Parathyroid adenoma (tissue), 2 donors: ENCODE measurements around the gene ATP1B3.
"Not testable (repeated sequence)": the region's sequence is repeated elsewhere in the genome, so short reads cannot be mapped to it uniquely, and the experiment has no call there.

Experiments
- H2AFZ ChIP-seq: fragments of 300-600 bp; sonication (generic); one replicate; pipeline ENCODE4 v1.7.0; 2017; ENCODE audit warnings: antibody characterized with exemption, mild to moderate bottlenecking
- H3K27ac ChIP-seq: fragments of 300-600 bp; sonication (generic); one replicate; pipeline ENCODE4 v1.7.0; 2017
- H3K27me3 ChIP-seq: fragments of 300-600 bp; sonication (generic); one replicate; pipeline ENCODE4 v1.7.0; 2017; ENCODE audit warnings: low read length; ENCODE audit not compliant: control insufficient read depth, insufficient read depth
- H3K36me3 ChIP-seq: fragments of 300-600 bp; sonication (generic); one replicate; pipeline ENCODE4 v1.7.0; 2017; ENCODE audit warnings: low read length; ENCODE audit not compliant: control insufficient read depth, insufficient read depth
- H3K4me1 ChIP-seq: fragments of 300-600 bp; sonication (generic); one replicate; pipeline ENCODE4 v1.7.0; 2017; ENCODE audit warnings: control low read depth
- H3K4me2 ChIP-seq: fragments of 300-600 bp; sonication (generic); one replicate; pipeline ENCODE4 v1.7.0; 2017; ENCODE audit warnings: low read length
- H3K4me3 ChIP-seq: fragments of 300-600 bp; sonication (generic); one replicate; pipeline ENCODE4 v1.7.0; 2017; ENCODE audit warnings: low read depth, low read length
- H3K79me2 ChIP-seq: fragments of 300-600 bp; sonication (generic); one replicate; pipeline ENCODE4 v1.7.0; 2017; ENCODE audit warnings: control low read depth
- H3K9ac ChIP-seq: fragments of 300-600 bp; sonication (generic); one replicate; pipeline ENCODE4 v1.7.0; 2017; ENCODE audit warnings: mild to moderate bottlenecking
- H3K9me3 ChIP-seq: fragments of 300-600 bp; sonication (generic); one replicate; pipeline ENCODE4 v1.7.0; 2017; ENCODE audit warnings: low read length; ENCODE audit not compliant: control insufficient read depth
- TF ChIP-seq, protein P1 (sequence below): fragments of 300-600 bp; sonication (generic); IDR thresholded peaks from one replicate; pipeline ENCODE4 v1.7.0; 2017; ENCODE audit warnings: antibody characterized with exemption, mild to moderate bottlenecking
- donor health status: primary hyperparathyroidism.

Gene ATP1B3

GRCh38 chr3:141971571-141971970, 95.1 kb downstream of the ATP1B3 start:
- Histone ChIP-seq H3K4me3 (no peak overlapping the region), H3K36me3 (no peaks in the 10 kb centered on the region), H2AFZ (no peak overlapping the region), H3K9me3 (no peaks in the 10 kb centered on the region), H3K4me2 (no peak overlapping the region), H3K4me1 (no peaks in the 10 kb centered on the region), H3K27me3 (no peaks in the 10 kb centered on the region), H3K79me2 (no peaks in the 10 kb centered on the region), H3K27ac (no peak overlapping the region), H3K9ac (no peak overlapping the region)
- TF ChIP-seq, protein P1, sequence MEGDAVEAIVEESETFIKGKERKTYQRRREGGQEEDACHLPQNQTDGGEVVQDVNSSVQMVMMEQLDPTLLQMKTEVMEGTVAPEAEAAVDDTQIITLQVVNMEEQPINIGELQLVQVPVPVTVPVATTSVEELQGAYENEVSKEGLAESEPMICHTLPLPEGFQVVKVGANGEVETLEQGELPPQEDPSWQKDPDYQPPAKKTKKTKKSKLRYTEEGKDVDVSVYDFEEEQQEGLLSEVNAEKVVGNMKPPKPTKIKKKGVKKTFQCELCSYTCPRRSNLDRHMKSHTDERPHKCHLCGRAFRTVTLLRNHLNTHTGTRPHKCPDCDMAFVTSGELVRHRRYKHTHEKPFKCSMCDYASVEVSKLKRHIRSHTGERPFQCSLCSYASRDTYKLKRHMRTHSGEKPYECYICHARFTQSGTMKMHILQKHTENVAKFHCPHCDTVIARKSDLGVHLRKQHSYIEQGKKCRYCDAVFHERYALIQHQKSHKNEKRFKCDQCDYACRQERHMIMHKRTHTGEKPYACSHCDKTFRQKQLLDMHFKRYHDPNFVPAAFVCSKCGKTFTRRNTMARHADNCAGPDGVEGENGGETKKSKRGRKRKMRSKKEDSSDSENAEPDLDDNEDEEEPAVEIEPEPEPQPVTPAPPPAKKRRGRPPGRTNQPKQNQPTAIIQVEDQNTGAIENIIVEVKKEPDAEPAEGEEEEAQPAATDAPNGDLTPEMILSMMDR = no peak

DNA sequence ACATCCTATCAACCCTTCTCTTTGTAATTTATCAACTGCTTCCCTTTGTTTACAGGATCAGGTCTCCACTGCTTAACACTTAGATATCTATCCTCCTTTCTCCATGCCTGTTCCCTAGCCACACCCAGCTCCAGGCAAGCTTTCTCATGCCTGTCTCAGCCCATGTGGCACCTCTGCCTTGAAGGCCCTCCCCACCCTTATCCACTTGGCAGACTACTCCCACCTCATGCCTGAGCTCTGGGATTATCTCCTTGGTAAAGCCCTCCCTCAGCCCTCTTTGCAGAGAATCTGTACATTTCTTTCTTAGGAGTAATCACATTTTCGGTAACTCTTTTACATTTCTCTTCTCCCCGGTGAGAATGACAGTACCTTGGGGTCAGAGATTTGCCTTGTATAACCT, 96.0 kb downstream of the ATP1B3 start:
- no peaks in the 10 kb centered on the region for H3K36me3 ChIP-seq
- H2AFZ ChIP-seq = no peak overlapping the region
- no peak overlapping the region for H3K4me3 ChIP-seq
- H3K9me3 ChIP-seq = no peaks in the 10 kb centered on the region
- TF ChIP-seq, protein P1 = no peak
- H3K9ac ChIP-seq = no peak overlapping the region
- no peaks in the 10 kb centered on the region for H3K79me2 ChIP-seq
- no peaks in the 10 kb centered on the region for H3K27me3 ChIP-seq
- H3K4me1 ChIP-seq = no peaks in the 10 kb centered on the region
- H3K27ac ChIP-seq = no peak overlapping the region
- H3K4me2 ChIP-seq = no peak overlapping the region

DNA sequence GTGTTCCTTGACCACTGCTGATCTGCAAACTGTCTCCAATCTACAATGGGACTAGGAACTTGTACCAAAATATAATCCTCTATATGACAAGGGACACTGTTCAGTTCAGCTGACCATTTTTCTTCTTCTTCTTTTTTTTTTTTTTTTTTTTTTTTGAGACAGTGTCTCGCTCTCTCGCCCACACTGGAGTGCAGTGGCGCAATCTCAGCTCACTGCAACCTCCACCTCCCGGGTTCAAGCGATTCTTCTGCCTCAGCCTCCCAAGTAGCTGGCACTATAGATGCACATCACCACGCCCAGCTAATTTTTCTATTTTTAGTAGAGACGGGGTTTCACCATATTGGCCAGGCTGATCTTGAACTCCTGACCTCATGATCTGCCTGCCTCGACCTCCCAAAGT, 98.3 kb downstream of the ATP1B3 start:
- not testable (repeated sequence) for H3K4me1 ChIP-seq, H3K4me2 ChIP-seq, H3K27ac ChIP-seq, H3K36me3 ChIP-seq, H3K79me2 ChIP-seq, H3K27me3 ChIP-seq, H3K4me3 ChIP-seq, H3K9me3 ChIP-seq, H2AFZ ChIP-seq, H3K9ac ChIP-seq
